SK-N-SH (cell line): ENCODE measurements around the gene RALA. TPM values are rescaled to one million over a fixed set of nuclear protein-coding genes. Genes with fewer than 3 reads are reported as not detected.
"Not testable (repeated sequence)": the region's sequence is repeated elsewhere in the genome, so short reads cannot be mapped to it uniquely, and the experiment has no call there.

ENCODE experiments used
- CTCF ChIA-PET: fragments of 300-600, 350-600 bp; formaldehyde crosslinking; extraction: SDS; loops from one replicate; lab custom pipeline; 2021; lab: Yijun Ruan, JAX
- POLR2A ChIA-PET: fragments of 350-600 bp; sonication (Branson Sonifier 250); formaldehyde crosslinking; extraction: SDS; loops from one replicate; lab custom pipeline; 2020; ENCODE audit warnings: antibody characterized with exemption, inconsistent platforms; lab: Yijun Ruan, JAX
- DNase-seq: peaks from one replicate; pipeline ENCODE4 v3.0.0; 2012
- H2AFZ ChIP-seq: fragments of 200-600 bp; sonication (generic); 2 replicates; pipeline ENCODE4 v1.8.1; 2016; ENCODE audit warnings: antibody characterized with exemption, mild to moderate bottlenecking, low read depth
- H3F3A ChIP-seq: fragments of 200-600 bp; sonication (generic); replicated peaks from 2 replicates; pipeline ENCODE3; 2016; ENCODE audit warnings: antibody characterized with exemption, mild to moderate bottlenecking; ENCODE audit not compliant: insufficient read depth
- H3K27ac ChIP-seq, 2 experiments: fragments of 200-500 bp in 1 of 2; fragments of 200-600 bp in 1 of 2; sonication (Bioruptor generic) in 1 of 2; sonication (generic), shearing (Covaris generic) in 1 of 2; 2 replicates each; pipeline versions ENCODE4 v1.5.1 to v1.6.1; 2014 to 2016; ENCODE audit warnings: low read depth in 2 of 2, inconsistent platforms in 1 of 2, low read length in 1 of 2, mild to moderate bottlenecking in 1 of 2, mixed read lengths in 1 of 2
- H3K27me3 ChIP-seq: fragments of 200-600 bp; sonication (generic), shearing (Covaris generic); 2 replicates; pipeline ENCODE4 v1.6.1; 2016; ENCODE audit warnings: mixed run types; ENCODE audit not compliant: insufficient read depth
- H3K36me3 ChIP-seq, 2 experiments: fragments of 200-500 bp in 1 of 2; fragments of 200-600 bp in 1 of 2; sonication (Bioruptor generic) in 1 of 2; sonication (generic) in 1 of 2; replicated peaks in 1 of 2; 2 replicates each; pipeline versions ENCODE3 to v1.5.1; 2014 to 2016; ENCODE audit warnings: low read length in 1 of 2, mild to moderate bottlenecking in 1 of 2; ENCODE audit not compliant: insufficient read depth in 2 of 2, control insufficient read depth in 1 of 2
- H3K4me1 ChIP-seq, 2 experiments: fragments of 200-500 bp in 1 of 2; fragments of 200-600 bp in 1 of 2; sonication (Bioruptor generic) in 1 of 2; sonication (generic), shearing (Covaris generic) in 1 of 2; 2 replicates each; pipeline versions ENCODE4 v1.5.1 to v1.6.1; 2014 to 2016; ENCODE audit warnings: low read depth in 1 of 2, low read length in 1 of 2, mixed run types in 1 of 2; ENCODE audit not compliant: insufficient read depth in 2 of 2, control insufficient read depth in 1 of 2
- H3K4me2 ChIP-seq: fragments of 200-600 bp; sonication (generic), shearing (Covaris generic); 2 replicates; pipeline ENCODE4 v1.6.1; 2017; ENCODE audit warnings: mixed run types
- H3K4me3 ChIP-seq, 2 experiments: fragments of 200-500 bp in 1 of 2; fragments of 200-600 bp in 1 of 2; sonication (Bioruptor generic) in 1 of 2; sonication (generic), shearing (Covaris generic) in 1 of 2; 2 replicates each; pipeline versions ENCODE4 v1.5.1 to v1.8.1; 2014 to 2016; ENCODE audit warnings: low read depth in 2 of 2, inconsistent platforms in 1 of 2, low read length in 1 of 2, mild to moderate bottlenecking in 1 of 2, mixed read lengths in 1 of 2, moderate library complexity in 1 of 2
- H3K79me2 ChIP-seq: fragments of 200-600 bp; sonication (generic); 2 replicates; pipeline ENCODE4 v1.8.1; 2017; ENCODE audit warnings: mild to moderate bottlenecking; ENCODE audit not compliant: insufficient read depth
- H3K9ac ChIP-seq: fragments of 200-600 bp; sonication (generic); 2 replicates; pipeline ENCODE4 v1.6.1; 2017; ENCODE audit warnings: mixed run types
- H3K9me2 ChIP-seq: fragments of 200-600 bp; sonication (generic); 2 replicates; pipeline ENCODE4 v1.6.1; 2017; ENCODE audit warnings: mixed run types
- H3K9me3 ChIP-seq: fragments of 200-600 bp; sonication (generic); 2 replicates; pipeline ENCODE4 v1.6.1; 2017; ENCODE audit warnings: mixed run types, mild to moderate bottlenecking, moderate library complexity
- H4K20me1 ChIP-seq: fragments of 200-600 bp; sonication (generic); 2 replicates; pipeline ENCODE4 v1.6.1; 2017; ENCODE audit warnings: mild to moderate bottlenecking, mixed run types; ENCODE audit not compliant: insufficient read depth
- CHD2 ChIP-seq: fragments of 150-350 bp; IDR thresholded peaks from 2 replicates; pipeline ENCODE4 v1.6.1; 2018; ENCODE audit warnings: low read length; ENCODE audit not compliant: partially characterized antibody
- ELF1 ChIP-seq: IDR thresholded peaks from 2 replicates; pipeline ENCODE4 v1.4.0; 2012
- EZH2phosphoT487 ChIP-seq: fragments of 200-600 bp; sonication (generic); IDR thresholded peaks from 2 replicates; pipeline ENCODE4 v1.6.1; 2017; ENCODE audit warnings: low read depth, mixed run types, mild to moderate bottlenecking, antibody characterized with exemption, moderate library complexity, borderline replicate concordance
- FOXM1 ChIP-seq: IDR thresholded peaks from 2 replicates; pipeline ENCODE4 v1.4.0; 2012; ENCODE audit warnings: low read depth, mild to moderate bottlenecking
- GABPA ChIP-seq: IDR thresholded peaks from 2 replicates; pipeline ENCODE4 v1.4.0; 2012; ENCODE audit warnings: low read depth, mild to moderate bottlenecking
- GATA2 ChIP-seq: sonication (generic); formaldehyde crosslinking; IDR thresholded peaks from 2 replicates; pipeline ENCODE4 v1.5.0; 2020; ENCODE audit warnings: mild to moderate bottlenecking, missing genetic modification reagents
- JUND ChIP-seq: IDR thresholded peaks from 2 replicates; pipeline ENCODE4 v1.4.0; 2012
- MEF2A ChIP-seq: IDR thresholded peaks from 2 replicates; pipeline ENCODE4 v1.4.0; 2012; ENCODE audit warnings: low read depth, borderline replicate concordance
- NFIC ChIP-seq: IDR thresholded peaks from 2 replicates; pipeline ENCODE4 v1.4.0; 2012; ENCODE audit warnings: borderline replicate concordance
- NRF1 ChIP-seq: IDR thresholded peaks from 2 replicates; pipeline ENCODE4 v1.6.1; 2012; ENCODE audit warnings: low read depth, mild to moderate bottlenecking, low read length
- RAD21 ChIP-seq: IDR thresholded peaks from 2 replicates; pipeline ENCODE4 v1.6.1; 2012; ENCODE audit warnings: mild to moderate bottlenecking, low read length
- RCOR1 ChIP-seq: fragments of 150-350 bp; IDR thresholded peaks from 2 replicates; pipeline ENCODE4 v1.6.1; 2017; ENCODE audit warnings: antibody characterized with exemption, low read length
- SIN3A ChIP-seq: IDR thresholded peaks from 2 replicates; pipeline ENCODE4 v1.6.1; 2012; ENCODE audit warnings: low read depth, mild to moderate bottlenecking, low read length, moderate library complexity, borderline replicate concordance
- USF1 ChIP-seq: IDR thresholded peaks from 2 replicates; pipeline ENCODE4 v1.4.0; 2012; ENCODE audit warnings: low read depth, borderline replicate concordance
- WGBS: methylation state at CpG from one replicate; pipeline ENCODE4 v1.1.6; 2017; ENCODE audit warnings: low lambda C conversion rate; 5-methylcytosine and 5-hydroxymethylcytosine counted together
- polyA plus RNA-seq, 3 experiments: library from polyadenylated mRNA; depleted of rRNA; stranded (reverse); fragments of >200 nt; gene quantifications; 2 replicates each; pipeline ENCODE4 v1.2.3, GENCODE V29; 2012
- TF ChIP-seq, protein P1 (sequence below): IDR thresholded peaks from 2 replicates; pipeline ENCODE4 v1.4.0; 2012; ENCODE audit warnings: low read depth, borderline replicate concordance
- TF ChIP-seq, protein P2 (sequence below): IDR thresholded peaks from 2 replicates; pipeline ENCODE4 v1.4.0; 2012; ENCODE audit warnings: low read depth

The RALA gene
- polyA plus RNA-seq, 1 of the 3 experiments (the other 2 are of a cell fraction), result 29.0 TPM

GRCh38 chr7:39750253-39751077, 127.1 kb downstream of the RALA start:
- Histone ChIP-seq H3K4me2 (no peak overlapping the region), H3K27me3 (no peaks in the 10 kb centered on the region), H3F3A (peaks cover 49% of the 10 kb centered on the region), H3K9me3 (no peaks in the 10 kb centered on the region), H3K27ac (no peak overlapping the region), H3K4me1 (peaks cover 5 to 13% of the 10 kb centered on the region in 2 experiments; a peak in 2 of 4 replicates), H3K79me2 (peaks cover 20% of the 10 kb centered on the region), H4K20me1 (0 out of 2 replicates have a peak, but pooled peaks cover 3% of the 10 kb centered on the region), H3K36me3 (no peaks in the 10 kb centered on the region), H3K9me2 (no peaks in the 10 kb centered on the region), H3K9ac (no peak overlapping the region), H3K4me3 (no peak overlapping the region), H2AFZ (no peak overlapping the region)
- no peak for DNase-seq
- 94% methylated on average over 5 of the region's 5 CpGs for WGBS
- ChIA-PET CTCF (interaction anchor here (0.9 to 28.1 kb wide), 5 partner anchors 12 to 384 kb away, joined by 3 to 563 read pairs (median 3); partner anchors contain the start of genes MPLKIP and SUGCT), POLR2A (no interaction called here)
- TF ChIP-seq NFIC, result no peak
- no peak for TF ChIP-seq EZH2phosphoT487
- no peak for TF ChIP-seq MEF2A
- no peak for TF ChIP-seq JUND
- TF ChIP-seq GATA2 (CRISPR knock-in tag), result no peak
- no peak for TF ChIP-seq SIN3A

GRCh38 chr7:39753237-39753636, 129.9 kb downstream of the RALA start:
- Histone ChIP-seq H3F3A (peaks cover 45% of the 10 kb centered on the region), H3K4me1 (peaks cover 5 to 13% of the 10 kb centered on the region in 2 experiments; a peak in 1 of 4 replicates), H3K79me2 (peaks cover 18% of the 10 kb centered on the region)
- H3K27me3 ChIP-seq, H3K4me2 ChIP-seq, H2AFZ ChIP-seq, H3K9me2 ChIP-seq, H3K36me3 ChIP-seq, POLR2A ChIA-PET, H3K9me3 ChIP-seq, H3K4me3 ChIP-seq, H3K9ac ChIP-seq, H4K20me1 ChIP-seq, DNase-seq, H3K27ac ChIP-seq: not testable (repeated sequence)
- 98% methylated on average over 5 of the region's 5 CpGs for WGBS
- CTCF ChIA-PET, result interaction anchor here (1.1 to 28.1 kb wide), 2 partner anchors 11 to 175 kb away, joined by 3 to 563 read pairs; no protein-coding TSS in a partner anchor

- H2AFZ ChIP-seq, result no peak overlapping the region
- H3F3A ChIP-seq, result peaks cover 39% of the 10 kb centered on the region
- H3K79me2 ChIP-seq, result peaks cover 15% of the 10 kb centered on the region; the same call in 1 of the 2 replicates
- WGBS, result 96% methylated on average over 14 of the region's 29 CpGs
- H3K36me3 ChIP-seq, result no peaks in the 10 kb centered on the region
- H3K4me3 ChIP-seq, result no peak overlapping the region
- no peak for DNase-seq
- TF ChIP-seq USF1 (no peak), FOXM1 (no peak), RAD21 (no peak), ELF1 (no peak), CHD2 (no peak), RCOR1 (no peak), GABPA (no peak), GATA2 (CRISPR knock-in tag) (no peak), SIN3A (no peak), NRF1 (no peak)
- TF ChIP-seq, protein P1, sequence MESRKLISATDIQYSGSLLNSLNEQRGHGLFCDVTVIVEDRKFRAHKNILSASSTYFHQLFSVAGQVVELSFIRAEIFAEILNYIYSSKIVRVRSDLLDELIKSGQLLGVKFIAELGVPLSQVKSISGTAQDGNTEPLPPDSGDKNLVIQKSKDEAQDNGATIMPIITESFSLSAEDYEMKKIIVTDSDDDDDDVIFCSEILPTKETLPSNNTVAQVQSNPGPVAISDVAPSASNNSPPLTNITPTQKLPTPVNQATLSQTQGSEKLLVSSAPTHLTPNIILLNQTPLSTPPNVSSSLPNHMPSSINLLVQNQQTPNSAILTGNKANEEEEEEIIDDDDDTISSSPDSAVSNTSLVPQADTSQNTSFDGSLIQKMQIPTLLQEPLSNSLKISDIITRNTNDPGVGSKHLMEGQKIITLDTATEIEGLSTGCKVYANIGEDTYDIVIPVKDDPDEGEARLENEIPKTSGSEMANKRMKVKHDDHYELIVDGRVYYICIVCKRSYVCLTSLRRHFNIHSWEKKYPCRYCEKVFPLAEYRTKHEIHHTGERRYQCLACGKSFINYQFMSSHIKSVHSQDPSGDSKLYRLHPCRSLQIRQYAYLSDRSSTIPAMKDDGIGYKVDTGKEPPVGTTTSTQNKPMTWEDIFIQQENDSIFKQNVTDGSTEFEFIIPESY, result no peak
- TF ChIP-seq, protein P2, sequence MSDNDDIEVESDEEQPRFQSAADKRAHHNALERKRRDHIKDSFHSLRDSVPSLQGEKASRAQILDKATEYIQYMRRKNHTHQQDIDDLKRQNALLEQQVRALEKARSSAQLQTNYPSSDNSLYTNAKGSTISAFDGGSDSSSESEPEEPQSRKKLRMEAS, result no peak
- H3K27me3 ChIP-seq, result no peaks in the 10 kb centered on the region
- POLR2A ChIA-PET, result no interaction called here
- peaks cover 5 to 13% of the 10 kb centered on the region in 2 experiments; a peak in 1 of 4 replicates for H3K4me1 ChIP-seq
- peak overlapping the region; percentile 43; the same call in 1 of the 2 replicates for H3K9ac ChIP-seq
- H3K9me3 ChIP-seq, result no peaks in the 10 kb centered on the region
- CTCF ChIA-PET, result interaction anchor here (0.7 to 28.1 kb wide), 3 partner anchors 12 to 175 kb away, joined by 3 to 563 read pairs (median 3); no protein-coding TSS in a partner anchor
- H3K27ac ChIP-seq, result peak overlapping the region; percentile 8 to 79; a peak in 3 of 4 replicates
- no peaks in the 10 kb centered on the region for H3K9me2 ChIP-seq
- H3K4me2 ChIP-seq, result peak overlapping the region; percentile 63
- H4K20me1 ChIP-seq, result 0 out of 2 replicates have a peak, but pooled peaks cover 2% of the 10 kb centered on the region
These were observed 130.5 kb downstream of the RALA start for GRCh38 chr7:39753823-39754325.
